ENCODE results near the gene MACROD2.

GRCh38 chr20:14612391-14612790, 617.1 kb downstream of the MACROD2 start:
- TF ChIP-seq ATF3 (IDR thresholded peaks at IDR 0.05) (peak; percentile 90), CTCF (IDR thresholded peaks at IDR 0.05; ENCODE audit: low read depth, low read length, missing input control) (no peak), JUND (IDR thresholded peaks at IDR 0.05) (no peak), HNF4A (conservative IDR thresholded peaks at IDR 0.05) (no peak), REST (IDR thresholded peaks at IDR 0.05) (no peak), RAD21 (IDR thresholded peaks at IDR 0.05) (no peak), TAF1 (conservative IDR thresholded peaks at IDR 0.05) (no peak), SP1 (IDR thresholded peaks at IDR 0.05) (no peak), MAX (IDR thresholded peaks at IDR 0.05) (no peak), HNF4G (IDR thresholded peaks at IDR 0.05) (no peak)

Measured in liver (tissue), 3 donors.